Activated CD4-positive, alpha-beta T cell treated with anti-CD3 and anti-CD28 coated beads, Interleukin-2, Interleukin-6, amounts not matched to agents 100 ng/mL and 50 ng/mL, durations not matched to agents 16 hours and 8 hours (primary cell): ENCODE data around the gene ANK2.

Experiments
- DNase-seq: peaks from one replicate; pipeline ENCODE4 v3.0.0-alpha.2; 2020

Gene ANK2

DNA sequence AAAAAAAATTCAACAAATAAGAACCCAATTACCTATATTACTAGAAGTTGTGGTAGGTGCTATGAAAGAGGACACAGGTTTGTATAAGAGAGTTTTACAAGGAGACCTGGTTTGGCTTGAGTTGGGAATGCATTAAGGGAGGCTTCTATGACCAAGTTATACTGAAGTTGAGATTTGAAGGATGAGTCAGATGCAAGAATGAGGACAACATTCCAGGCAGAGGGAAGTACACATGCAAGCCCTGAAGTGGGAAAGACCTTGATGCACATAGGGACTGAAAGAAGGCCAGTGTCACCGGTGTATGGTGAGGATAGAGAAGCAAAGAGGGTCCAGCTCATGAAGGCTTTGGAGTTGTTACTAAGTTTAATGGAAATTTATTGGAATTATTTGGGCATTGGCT, 52.2 kb downstream of the ANK2 start:
- no peak for DNase-seq

DNA sequence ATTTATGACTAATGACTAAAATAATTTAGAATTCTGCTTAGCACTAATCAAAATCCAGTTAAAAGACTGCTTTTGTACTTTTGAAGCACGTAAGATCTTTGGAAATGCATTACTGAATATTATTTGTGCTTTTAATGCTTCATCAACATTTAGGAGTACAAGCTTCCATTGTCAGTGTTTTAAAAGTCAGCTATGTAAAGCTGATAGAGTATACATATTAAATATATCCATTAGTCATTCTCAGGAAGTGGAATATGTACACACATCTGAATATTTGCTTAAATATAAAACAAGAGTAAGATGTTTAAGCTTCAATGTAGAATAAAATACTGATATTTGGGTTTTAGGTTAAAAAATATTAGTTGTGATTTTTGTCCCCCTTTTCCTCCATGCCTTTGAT, 54.1 kb downstream of the ANK2 start:
- no peak for DNase-seq

DNA sequence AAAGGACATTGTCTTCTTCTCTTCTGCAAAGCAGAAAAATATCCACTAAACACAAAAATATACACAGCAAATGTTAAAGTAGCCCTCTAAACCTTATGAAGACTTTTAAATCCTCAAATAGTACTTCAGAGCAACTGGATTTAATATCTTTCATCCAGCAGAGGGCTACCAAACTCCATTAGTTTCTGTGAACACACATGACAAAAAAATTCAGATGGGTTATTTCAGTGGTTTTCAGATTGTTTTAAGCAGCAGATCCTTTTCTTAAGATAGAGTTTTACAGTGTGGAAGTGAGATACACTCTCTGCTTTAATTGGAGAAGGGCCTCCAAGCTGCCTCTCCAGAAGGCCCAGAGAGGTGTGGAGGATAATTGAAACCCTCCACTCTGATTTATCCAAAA, 56.7 kb downstream of the ANK2 start:
- no peak for DNase-seq

GRCh38 chr4:113109106-113109718, 59.8 kb downstream of the ANK2 start:
- DNase-seq, result no peak

- no peak for DNase-seq
Measured at GRCh38 chr4:113112338-113112978, 63.0 kb downstream of the ANK2 start.

DNA sequence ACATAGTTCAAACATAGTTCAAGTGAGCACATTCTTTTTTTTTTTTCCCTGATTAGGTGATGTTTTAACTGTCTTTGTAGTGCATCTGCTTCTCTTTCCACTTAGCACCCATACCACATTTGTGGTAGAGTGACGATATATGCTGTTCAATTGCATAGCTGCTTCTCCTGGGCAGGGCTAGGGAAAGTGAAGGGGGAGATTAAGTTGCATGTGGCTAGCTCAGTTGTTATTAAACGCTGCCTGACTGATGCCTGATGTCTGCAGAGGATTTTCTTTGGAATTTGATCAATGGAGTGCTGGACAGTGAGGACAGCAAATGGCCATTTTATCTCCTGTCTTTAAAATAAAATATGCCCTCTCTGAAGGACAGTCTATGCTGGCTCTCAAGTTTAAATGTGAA, 63.7 kb downstream of the ANK2 start:
- no peak for DNase-seq

DNA sequence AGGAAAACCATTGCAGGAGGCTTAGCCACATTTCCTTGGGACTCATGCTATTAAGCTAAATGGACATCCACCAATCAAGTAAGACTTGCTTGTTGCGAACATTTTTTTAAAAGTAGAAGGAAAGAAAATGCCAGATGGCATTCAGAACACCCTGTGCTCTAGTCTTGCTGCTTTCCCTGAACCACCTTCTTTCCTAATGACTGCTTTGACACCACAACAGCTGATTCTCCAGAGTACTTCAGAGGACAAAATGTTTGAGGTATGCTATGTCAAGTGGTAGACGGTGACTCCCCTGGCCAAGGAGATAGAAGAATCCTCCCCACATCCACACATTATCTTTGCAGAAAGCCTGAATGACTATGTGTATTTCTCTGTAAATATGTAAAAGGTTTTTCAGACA, 65.4 kb downstream of the ANK2 start:
- no peak for DNase-seq

GRCh38 chr4:113116414-113117357, 67.2 kb downstream of the ANK2 start:
- no peak for DNase-seq

GRCh38 chr4:113117358-113117702, 67.9 kb downstream of the ANK2 start:
- no peak for DNase-seq

- DNase-seq, result peak; percentile 3
Measured at GRCh38 chr4:113122066-113122465, 72.6 kb downstream of the ANK2 start.

DNA sequence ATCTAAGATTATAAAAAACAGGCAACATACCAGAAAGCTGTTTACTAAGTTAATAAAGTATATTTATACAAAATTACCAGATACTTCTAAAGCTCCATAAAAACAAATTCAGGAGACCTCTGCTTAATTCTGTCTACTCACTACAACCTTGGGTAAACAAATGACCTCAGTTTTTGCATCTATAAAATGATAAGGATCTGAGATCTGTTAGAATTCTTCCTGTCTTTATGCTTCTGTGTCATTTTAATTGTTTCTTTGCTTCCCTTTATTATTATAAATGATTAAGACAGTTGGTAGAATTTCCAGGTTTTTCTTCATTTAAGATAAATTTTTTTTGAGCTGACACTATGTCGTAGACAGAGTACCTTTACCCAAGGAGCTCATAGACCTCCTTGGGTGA, 76.0 kb downstream of the ANK2 start:
- DNase-seq, result no peak

DNA sequence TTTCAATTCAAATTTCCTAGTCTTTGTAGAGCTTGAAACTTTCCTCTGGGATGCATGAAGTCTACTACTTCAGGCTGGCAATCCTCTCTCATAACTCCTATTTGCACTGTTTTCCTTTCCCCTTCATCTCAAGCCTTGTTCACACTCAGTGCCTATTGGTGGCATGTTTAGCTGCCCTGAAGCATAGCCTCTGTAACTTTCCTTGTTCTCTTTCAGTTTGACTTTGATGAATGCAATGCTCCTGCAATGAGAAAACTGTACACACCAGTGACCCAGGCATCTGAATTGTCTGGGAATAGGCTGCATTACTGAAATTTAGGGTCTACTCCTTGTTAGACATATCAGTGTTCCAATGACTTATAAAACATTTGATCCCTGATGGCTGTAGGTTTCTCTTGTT, 81.7 kb downstream of the ANK2 start:
- DNase-seq, result no peak

DNA sequence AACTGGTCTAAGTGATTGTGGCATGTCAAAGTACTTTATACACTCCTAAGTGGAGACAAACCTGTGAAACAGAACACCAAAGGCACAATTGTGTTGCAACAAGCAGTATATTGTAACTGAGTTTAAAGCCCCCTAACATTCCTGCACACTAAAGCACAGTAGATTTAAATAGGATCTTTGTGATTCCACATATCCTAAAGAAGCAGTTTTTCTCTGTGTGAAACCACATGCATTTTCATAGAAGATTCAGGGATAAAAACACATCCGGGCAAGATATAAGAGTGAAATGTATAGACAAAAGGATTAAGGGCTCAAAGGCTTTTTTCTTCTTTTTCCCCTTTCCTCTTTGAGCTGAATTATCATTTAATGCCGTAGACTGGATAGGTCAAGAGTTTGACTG, 82.2 kb downstream of the ANK2 start:
- DNase-seq, result no peak

DNA sequence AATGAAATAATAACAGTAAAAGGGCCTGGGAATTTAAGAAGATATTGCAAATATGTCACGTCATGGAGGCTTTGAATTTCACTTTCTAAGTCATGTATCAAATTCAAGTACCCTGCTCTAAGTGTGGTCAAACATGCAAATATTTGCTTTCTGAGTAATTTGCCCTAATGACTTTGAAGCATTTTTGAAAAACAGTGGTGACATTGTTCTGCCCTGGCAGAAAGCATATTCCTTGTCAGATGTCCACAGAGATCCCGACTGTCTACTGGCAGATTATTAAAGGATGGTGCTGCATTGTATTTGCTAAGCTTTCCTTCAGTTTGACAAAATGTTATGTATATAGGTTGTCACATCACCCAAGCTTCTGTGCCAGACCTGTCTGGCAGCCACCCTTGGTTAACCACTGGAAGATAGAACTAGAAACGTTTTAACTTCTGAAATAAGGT, 92.5 kb downstream of the ANK2 start:
- DNase-seq, result no peak

DNA sequence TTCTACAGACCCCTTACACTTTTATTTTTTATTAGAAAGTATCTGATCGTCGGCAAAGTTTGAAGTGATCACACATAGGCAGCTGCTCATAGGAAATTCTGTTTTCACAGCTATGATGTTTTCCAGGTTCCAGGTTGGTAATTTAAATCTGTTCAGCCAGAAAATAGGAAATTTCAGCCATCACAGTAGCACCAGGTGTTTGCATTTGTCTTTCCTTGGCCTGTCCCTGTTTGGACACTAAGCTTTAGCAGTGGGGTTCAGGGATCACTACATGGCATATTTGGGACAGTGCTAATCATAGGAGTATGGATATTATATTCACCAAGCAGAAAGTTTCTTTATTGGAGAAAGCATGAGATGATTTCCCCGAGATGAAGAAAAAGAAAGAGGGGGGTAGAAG, 92.9 kb downstream of the ANK2 start:
- DNase-seq, result no peak

DNA sequence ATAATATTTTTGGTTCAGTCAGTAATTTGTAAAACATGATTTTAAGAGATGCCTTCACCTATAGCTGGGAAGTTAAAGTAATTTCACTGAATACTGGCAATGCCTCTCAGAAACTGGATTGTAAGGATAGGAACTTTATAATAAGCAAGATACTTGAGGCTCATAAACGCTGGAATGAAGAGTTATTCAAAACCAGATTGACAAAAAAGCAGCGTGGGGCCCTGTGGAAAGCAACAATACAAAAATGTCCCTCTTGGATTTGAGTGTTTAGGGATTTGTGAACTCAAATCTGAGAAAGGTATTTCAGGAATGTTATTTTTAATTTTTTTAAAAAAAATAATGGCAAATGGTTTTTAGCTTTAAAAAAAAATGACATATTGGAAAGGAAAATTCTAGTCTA, 94.6 kb downstream of the ANK2 start:
- DNase-seq, result no peak

- DNase-seq, result no peak
Measured at GRCh38 chr4:113145147-113145518, 95.7 kb downstream of the ANK2 start.

DNA sequence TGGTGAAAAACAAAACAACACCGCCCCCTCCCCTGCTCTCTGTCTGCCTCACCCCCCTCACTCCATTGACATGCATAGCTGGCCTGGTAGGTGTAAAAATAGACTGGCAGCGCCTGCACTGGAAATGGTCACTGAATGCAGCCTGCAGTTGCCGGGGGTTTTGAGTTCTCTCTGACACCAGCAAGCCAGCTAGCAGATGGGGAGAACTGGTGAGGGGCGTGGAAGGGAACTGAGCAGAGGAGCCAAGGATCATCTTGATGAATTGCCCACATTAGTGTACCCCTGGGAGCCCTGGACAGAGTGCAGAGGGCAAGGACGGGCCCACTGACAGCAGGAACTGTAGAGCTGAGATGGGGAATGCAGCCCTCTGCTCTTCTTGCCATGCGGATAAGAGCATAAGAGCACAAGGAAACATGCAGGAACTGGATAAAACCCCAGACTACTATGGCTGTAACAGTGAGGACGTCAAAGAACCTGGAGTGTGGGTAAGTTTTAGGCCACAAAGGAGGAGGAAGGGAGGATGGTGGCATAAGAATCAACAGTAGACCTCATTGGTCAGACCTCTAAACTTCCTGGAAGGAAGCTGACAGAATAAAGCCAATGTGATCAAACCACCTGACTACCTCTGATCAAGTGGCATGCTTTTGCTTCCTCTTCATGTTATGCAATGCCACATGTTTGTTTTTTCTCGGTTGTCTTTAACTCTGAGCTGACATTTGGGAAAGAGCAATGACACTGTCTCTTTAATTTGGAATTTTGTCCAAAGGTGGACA, 96.3 kb downstream of the ANK2 start:
- no peak for DNase-seq

DNA sequence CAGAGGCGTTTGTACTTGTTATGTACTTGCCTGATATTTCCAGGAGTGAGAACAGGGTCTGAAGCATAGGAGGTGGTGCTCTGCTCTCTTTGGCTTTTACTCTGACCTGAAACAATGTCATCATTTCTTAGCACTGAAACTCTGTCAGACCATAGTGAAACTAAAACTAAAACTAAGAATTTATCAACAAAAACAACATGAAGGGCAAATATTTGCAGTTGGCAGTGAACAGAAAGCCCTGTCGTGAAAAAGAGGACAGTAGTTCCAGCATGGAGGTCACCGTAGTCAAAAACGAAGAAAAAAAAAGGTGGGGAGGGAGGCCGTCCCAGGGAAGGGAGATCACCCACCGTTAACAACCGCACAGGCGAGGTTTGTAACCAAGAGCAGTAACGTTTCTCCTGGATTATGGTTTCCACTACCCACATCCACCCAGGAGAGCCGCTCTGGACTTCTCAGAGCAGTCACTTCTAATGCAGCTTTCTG, 97.5 kb downstream of the ANK2 start:
- peak; percentile 4 for DNase-seq

- DNase-seq, result no peak
Measured at GRCh38 chr4:113147498-113148111, 98.2 kb downstream of the ANK2 start.

- DNase-seq, result no peak
Measured at GRCh38 chr4:113148925-113149324, 99.5 kb downstream of the ANK2 start.

DNA sequence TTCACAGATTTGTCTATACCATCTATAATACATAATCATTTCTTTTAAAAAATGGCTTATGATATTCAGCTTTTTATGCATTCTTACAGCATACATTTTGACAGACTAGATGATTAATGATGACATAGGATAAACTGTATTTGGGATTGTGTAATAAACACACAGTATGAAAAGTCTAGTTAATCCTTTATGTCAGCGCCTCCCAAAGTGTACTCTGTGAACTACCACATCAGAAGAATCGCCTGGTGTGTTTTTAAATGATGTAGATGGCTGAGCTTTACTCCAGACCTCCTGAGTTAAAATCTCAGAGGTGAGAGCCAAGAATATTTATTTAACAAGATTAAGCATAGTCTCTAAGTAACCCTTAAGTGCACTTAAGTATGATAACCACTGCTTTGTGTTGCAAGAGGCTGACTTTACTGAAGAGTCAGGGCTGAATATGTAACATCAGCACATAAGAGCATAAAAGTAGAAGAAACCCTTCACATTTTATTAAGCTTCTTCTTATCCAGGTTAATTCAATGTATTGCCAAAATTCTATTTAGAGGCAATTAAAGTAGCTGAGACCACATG, 104.2 kb downstream of the ANK2 start:
- DNase-seq, result no peak
